K562 (cell line): ENCODE results near the gene SPATA33. TPM values are rescaled to one million over a fixed set of nuclear protein-coding genes. Genes with fewer than 3 reads are reported as not detected.
"Not testable (repeated sequence)": the region's sequence is repeated elsewhere in the genome, so short reads cannot be mapped to it uniquely, and the experiment has no call there.

Experiments used
- ATAC-seq: fragments of 200-7000 bp; cut with Tn5 transposase; 3 replicates; pipeline ENCODE4 v1.9.1; 2020; ENCODE audit warnings: moderate library complexity
- BruUV-seq: library from RNA; stranded (reverse); fragments of 400-500 nt; replicated peaks from 2 replicates; lab custom pipeline; 2021; lab: Mats Ljungman, UMichigan
- CTCF ChIA-PET: fragments of 300-600 bp; formaldehyde crosslinking; extraction: SDS; loops from one replicate; lab custom pipeline; 2021; ENCODE audit warnings: low intra/inter-chr PET ratio; lab: Yijun Ruan, JAX
- POLR2A ChIA-PET: fragments of 300-600, 350-650 bp; sonication (Branson Sonifier 250); formaldehyde crosslinking; extraction: SDS; loops from one replicate; lab custom pipeline; 2021; ENCODE audit warnings: antibody characterized with exemption, inconsistent platforms; lab: Yijun Ruan, JAX
- DNase-seq, 4 experiments: peaks; one replicate each; pipeline versions ENCODE4 v3.0.0 to v3.0.0-alpha.2; 2011 to 2018; ENCODE audit warnings: low spot score in 3 of 4, mixed read lengths in 3 of 4; ENCODE audit errors: extremely low read depth in 1 of 4
- FAIRE-seq: peaks from 2 replicates; lab custom pipeline; 2011; peaks lifted over from hg19 to GRCh38; lab: Jason Lieb, UNC
- H2AFZ ChIP-seq: 2 replicates; pipeline ENCODE4 v1.6.0; 2011; ENCODE audit warnings: low read depth, low read length, control low read depth, inconsistent platforms
- H3K27ac ChIP-seq: fragments of 200-600 bp; 3 replicates; pipeline ENCODE4 v1.8.0; 2011; ENCODE audit warnings: low read depth, mild to moderate bottlenecking, control low read depth, inconsistent platforms, low read length, moderate library complexity, mixed read lengths; ENCODE audit errors: extremely low read depth
- H3K27me3 ChIP-seq, 2 experiments: fragments of 300-600 bp in 1 of 2; 2 replicates in 1 of 2; 3 replicates in 1 of 2; pipeline versions ENCODE4 v1.6.0 to v1.8.0; 2011; ENCODE audit warnings: inconsistent platforms in 2 of 2, low read length in 2 of 2, mild to moderate bottlenecking in 1 of 2, mixed read lengths in 1 of 2, moderate library complexity in 1 of 2; ENCODE audit not compliant: control insufficient read depth in 2 of 2, insufficient read depth in 2 of 2
- H3K36me3 ChIP-seq: fragments of 300-600 bp; 3 replicates; pipeline ENCODE4 v1.8.0; 2011; ENCODE audit warnings: mild to moderate bottlenecking, low read length, inconsistent platforms; ENCODE audit not compliant: control insufficient read depth, insufficient read depth
- H3K4me1 ChIP-seq, 2 experiments: fragments of 200-600 bp in 1 of 2; replicated peaks in 1 of 2; 2 replicates in 1 of 2; 3 replicates in 1 of 2; pipeline versions ENCODE4 v1.5.1 to v1.8.0; 2011; ENCODE audit warnings: inconsistent platforms in 2 of 2, low read length in 2 of 2, mild to moderate bottlenecking in 1 of 2, mixed read lengths in 1 of 2, moderate library complexity in 1 of 2; ENCODE audit not compliant: control insufficient read depth in 2 of 2, insufficient read depth in 2 of 2
- H3K4me2 ChIP-seq: 2 replicates; pipeline ENCODE4 v1.6.1; 2011; ENCODE audit warnings: low read length, control low read depth, inconsistent platforms, mixed read lengths; ENCODE audit not compliant: insufficient read depth
- H3K4me3 ChIP-seq: fragments of 200-600 bp; sonication (generic), shearing (Covaris generic); 2 replicates; pipeline ENCODE4 v1.5.1; 2016; ENCODE audit warnings: control low read depth, inconsistent platforms
- H3K79me2 ChIP-seq: fragments of 200-600 bp; 3 replicates; pipeline ENCODE4 v1.8.0; 2011; ENCODE audit warnings: low read length, inconsistent platforms; ENCODE audit not compliant: control insufficient read depth, insufficient read depth
- H3K9ac ChIP-seq, 2 experiments: 2 replicates each; pipeline versions ENCODE4 v1.6.0 to v1.6.1; 2011; ENCODE audit warnings: low read depth in 2 of 2, low read length in 2 of 2, control low read depth in 1 of 2, inconsistent platforms in 1 of 2, mild to moderate bottlenecking in 1 of 2, mixed read lengths in 1 of 2; ENCODE audit not compliant: insufficient read depth in 1 of 2
- H3K9me1 ChIP-seq: one replicate; pipeline ENCODE4 v1.6.0; 2011; ENCODE audit warnings: inconsistent platforms, mild to moderate bottlenecking, low read length, moderate library complexity; ENCODE audit not compliant: control insufficient read depth, insufficient read depth
- H3K9me3 ChIP-seq: replicated peaks from 2 replicates; pipeline ENCODE4 v1.5.1; 2011; ENCODE audit warnings: low read depth, low read length, inconsistent platforms; ENCODE audit not compliant: control insufficient read depth, insufficient read depth
- H4K20me1 ChIP-seq: replicated peaks from 2 replicates; pipeline ENCODE4 v1.6.1; 2011; ENCODE audit warnings: low read length, inconsistent platforms, mixed read lengths; ENCODE audit not compliant: control insufficient read depth, insufficient read depth
- NR2C2 ChIP-seq, 2 experiments: fragments of 200-800 bp in 1 of 2; sonication (Bioruptor generic) in 1 of 2; sonication (generic) in 1 of 2; formaldehyde crosslinking in 1 of 2; IDR thresholded peaks; 2 replicates each; pipeline versions ENCODE4 v1.6.1 to v1.8.0; 2016 to 2022; ENCODE audit warnings: mild to moderate bottlenecking in 1 of 2, missing compliant biosample characterization in 1 of 2, missing genetic modification characterization in 1 of 2, missing genetic modification reagents in 1 of 2
- ZNF764 ChIP-seq: fragments of 250-450 bp; sonication (Bioruptor Pico); IDR thresholded peaks from 2 replicates; pipeline ENCODE4 v1.4.0; 2020; ENCODE audit warnings: low read depth, mild to moderate bottlenecking, moderate library complexity
- WGBS: fragments of 100-300 bp; shearing (Covaris generic); methylation state at CpG from one replicate; pipeline ENCODE4 v1.1.6; 2016; ENCODE audit warnings: low coverage, mixed read lengths; ENCODE audit not compliant: insufficient coverage; ENCODE audit errors: missing lambda C conversion rate; 5-methylcytosine and 5-hydroxymethylcytosine counted together
- in situ Hi-C: fragments of 300-500 bp; cut with MboI; formaldehyde crosslinking; loops from 4 replicates; pipeline ENCODE4 v1.15.0; 2018; ENCODE audit warnings: inconsistent platforms, mixed read lengths
- intact Hi-C: fragments of 100-400 bp; cut with micrococcal nuclease; formaldehyde crosslinking; loops from 2 replicates; pipeline ENCODE4 v1.14.2; 2022
- polyA plus RNA-seq, 8 experiments: library from polyadenylated mRNA; depleted of rRNA in 4 of 8; stranded (reverse) in 5 of 8; unstranded in 3 of 8; fragments of >200 nt; fragmentation: Nextera tagmentation in 2 of 8; fragmentation: Illumina TruSeq in 1 of 8; extraction: Ambion mirVana in 2 of 8; extraction: Trizol in 1 of 8; gene quantifications; 2 replicates each; pipeline versions ENCODE4 v1.2.1 to v1.2.3, GENCODE V29; 2011 to 2014; ENCODE audit warnings: inconsistent platforms in 1 of 8, missing spikeins in 1 of 8
- total RNA-seq, 7 experiments: library from RNA; depleted of rRNA in 6 of 7; stranded (reverse); fragments of >200 nt in 6 of 7; fragmentation: Illumina TruSeq in 2 of 7; extraction: Trizol in 2 of 7; gene quantifications; 2 replicates each; pipeline versions ENCODE4 v1.2.1 to v1.2.3, GENCODE V29; 2011 to 2021; ENCODE audit warnings: low replicate concordance in 1 of 7
- TF ChIP-seq, protein P1 (sequence below), 3 experiments: fragments of 200-800 bp in 1 of 3; fragments of 250-450 bp in 1 of 3; fragments of 450-650 bp in 1 of 3; sonication (Bioruptor Pico) in 1 of 3; sonication (Bioruptor generic) in 1 of 3; formaldehyde crosslinking in 1 of 3; IDR thresholded peaks; 2 replicates each; pipeline versions ENCODE4 v1.6.1 to v1.8.0; 2016 to 2022; ENCODE audit warnings: mild to moderate bottlenecking in 2 of 3, missing genetic modification characterization in 2 of 3, missing compliant biosample characterization in 1 of 3, moderate library complexity in 1 of 3

The SPATA33 gene
- total and polyA plus RNA-seq, 9 of the 15 experiments (the other 6 are each of a cell fraction or from before 2014, with no cell fraction given), result 4.0 to 20.0 (median 11.8) TPM

DNA sequence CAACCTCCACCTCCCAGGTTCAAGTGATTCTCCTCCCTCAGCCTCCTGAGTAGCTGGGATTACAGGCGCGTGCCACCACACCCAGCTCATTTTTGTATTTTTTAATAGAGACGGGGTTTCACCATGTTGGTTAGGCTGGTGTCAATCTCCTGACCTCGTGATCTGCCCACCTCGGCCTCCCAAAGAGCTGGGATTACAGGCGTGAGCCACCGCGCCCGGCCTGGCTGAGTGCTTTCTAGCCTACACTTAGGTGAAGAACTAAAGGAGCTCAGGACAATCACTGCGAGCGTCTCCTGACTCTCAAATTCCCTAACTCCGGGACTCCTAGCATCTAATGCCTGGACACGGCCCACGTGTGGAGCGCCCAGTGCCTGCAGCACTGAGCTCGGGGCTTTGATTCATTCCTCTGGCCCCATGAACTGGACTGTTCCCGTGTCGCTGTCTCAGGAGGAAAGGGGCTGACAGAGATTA, 42.0 kb downstream of the SPATA33 start:
- not testable (repeated sequence) for BruUV-seq; H2AFZ ChIP-seq; FAIRE-seq; DNase-seq; H3K79me2 ChIP-seq; ATAC-seq; H4K20me1 ChIP-seq; H3K27me3 ChIP-seq; H3K9me3 ChIP-seq; TF ChIP-seq NR2C2 (tag; IDR thresholded peaks at IDR 0.05)
- intact Hi-C loops (loop anchor here (2.0 to 5.0 kb wide), 3 partner anchors 19 to 213 kb away; no protein-coding TSS in a partner anchor), in situ Hi-C loops (loop anchor here (5.0 kb wide), 1 partner anchor 163 kb away; no protein-coding TSS in a partner anchor)
- ChIA-PET CTCF (interaction anchor here (0.7 to 2.7 kb wide), 2 partner anchors 94 to 161 kb away, joined by 3 to 18 read pairs; no protein-coding TSS in a partner anchor), POLR2A (interaction anchor here (0.6 to 2.2 kb wide), 9 partner anchors 9 to 276 kb away, joined by 3 to 16 read pairs (median 3); partner anchors contain the start of gene CDK10)
- TF ChIP-seq ZNF764 (CRISPR knock-in tag) (0 out of 2 replicates have a peak, but pooled peaks have one; percentile 12), NR2C2 (CRISPR knock-in tag; IDR thresholded peaks at IDR 0.05) (0 out of 2 replicates have a peak, but pooled peaks have one; percentile 23)
- TF ChIP-seq, protein P1, sequence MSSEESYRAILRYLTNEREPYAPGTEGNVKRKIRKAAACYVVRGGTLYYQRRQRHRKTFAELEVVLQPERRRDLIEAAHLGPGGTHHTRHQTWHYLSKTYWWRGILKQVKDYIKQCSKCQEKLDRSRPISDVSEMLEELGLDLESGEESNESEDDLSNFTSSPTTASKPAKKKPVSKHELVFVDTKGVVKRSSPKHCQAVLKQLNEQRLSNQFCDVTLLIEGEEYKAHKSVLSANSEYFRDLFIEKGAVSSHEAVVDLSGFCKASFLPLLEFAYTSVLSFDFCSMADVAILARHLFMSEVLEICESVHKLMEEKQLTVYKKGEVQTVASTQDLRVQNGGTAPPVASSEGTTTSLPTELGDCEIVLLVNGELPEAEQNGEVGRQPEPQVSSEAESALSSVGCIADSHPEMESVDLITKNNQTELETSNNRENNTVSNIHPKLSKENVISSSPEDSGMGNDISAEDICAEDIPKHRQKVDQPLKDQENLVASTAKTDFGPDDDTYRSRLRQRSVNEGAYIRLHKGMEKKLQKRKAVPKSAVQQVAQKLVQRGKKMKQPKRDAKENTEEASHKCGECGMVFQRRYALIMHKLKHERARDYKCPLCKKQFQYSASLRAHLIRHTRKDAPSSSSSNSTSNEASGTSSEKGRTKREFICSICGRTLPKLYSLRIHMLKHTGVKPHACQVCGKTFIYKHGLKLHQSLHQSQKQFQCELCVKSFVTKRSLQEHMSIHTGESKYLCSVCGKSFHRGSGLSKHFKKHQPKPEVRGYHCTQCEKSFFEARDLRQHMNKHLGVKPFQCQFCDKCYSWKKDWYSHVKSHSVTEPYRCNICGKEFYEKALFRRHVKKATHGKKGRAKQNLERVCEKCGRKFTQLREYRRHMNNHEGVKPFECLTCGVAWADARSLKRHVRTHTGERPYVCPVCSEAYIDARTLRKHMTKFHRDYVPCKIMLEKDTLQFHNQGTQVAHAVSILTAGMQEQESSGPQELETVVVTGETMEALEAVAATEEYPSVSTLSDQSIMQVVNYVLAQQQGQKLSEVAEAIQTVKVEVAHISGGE (CRISPR knock-in tag; IDR thresholded peaks at IDR 0.05), result peak in 1 of 3 experiments; percentile 36; a peak in 1 of 6 replicates
- Histone ChIP-seq H3K4me2 (peak overlapping the region; percentile 62), H3K9ac (peak overlapping the region; percentile 4 to 90; a peak in 2 of 4 replicates), H3K9me1 (peaks cover 11% of the 10 kb centered on the region), H3K4me1 (peaks cover 13 to 69% of the 10 kb centered on the region in 2 experiments), H3K4me3 (peak overlapping the region; percentile 51; the same call in 1 of the 2 replicates), H3K36me3 (peaks cover 36% of the 10 kb centered on the region; the same call in 2 of the 3 replicates), H3K27ac (0 out of 3 replicates have a peak overlapping the region, but pooled peaks have one; percentile 14)
- WGBS, result 52% methylated on average over 18 of the region's 18 CpGs
